Kidney (tissue), 14 donors: ENCODE measurements around the gene NKD2. TPM values are rescaled to one million over a fixed set of nuclear protein-coding genes. Genes with fewer than 3 reads are reported as not detected.

Experiments used
- DNase-seq, 5 donors: peaks; one replicate each; pipeline ENCODE4 v3.0.0-alpha.2; 2013 to 2020
- FAIRE-seq: peaks from 2 replicates; lab custom pipeline; 2012; peaks lifted over from hg19 to GRCh38; lab: Jason Lieb, UNC
- H3K27ac ChIP-seq, 2 donors: one replicate each; pipeline ENCODE4 v1.7.0; 2013; ENCODE audit warnings: low read depth in 2 of 2, low read length in 2 of 2, inconsistent platforms in 1 of 2
- H3K27me3 ChIP-seq: one replicate; pipeline ENCODE4 v1.7.1; 2013; ENCODE audit warnings: low read length, inconsistent platforms; ENCODE audit not compliant: control insufficient read depth, insufficient read depth
- H3K36me3 ChIP-seq, 3 donors: one replicate each; pipeline versions ENCODE4 v1.7.0 to v1.7.1; 2013; ENCODE audit warnings: low read length in 3 of 3, control low read depth in 1 of 3, inconsistent platforms in 1 of 3; ENCODE audit not compliant: insufficient read depth in 3 of 3, control insufficient read depth in 2 of 3
- H3K4me1 ChIP-seq, 3 donors: one replicate each; pipeline versions ENCODE4 v1.7.0 to v1.7.1; 2013; ENCODE audit warnings: low read length in 3 of 3, inconsistent platforms in 1 of 3, low read depth in 1 of 3; ENCODE audit not compliant: control insufficient read depth in 2 of 3, insufficient read depth in 2 of 3
- H3K4me3 ChIP-seq, 3 donors: one replicate each; pipeline versions ENCODE4 v1.7.0 to v1.8.1; 2013; ENCODE audit warnings: low read length in 3 of 3, control low read depth in 1 of 3, inconsistent platforms in 1 of 3
- H3K9ac ChIP-seq, 3 donors: one replicate each; pipeline versions ENCODE4 v1.7.0 to v1.7.1; 2013; ENCODE audit warnings: low read length in 3 of 3, control low read depth in 1 of 3, inconsistent platforms in 1 of 3
- H3K9me3 ChIP-seq, 3 donors: one replicate each; pipeline versions ENCODE4 v1.7.0 to v1.7.1; 2013; ENCODE audit warnings: low read length in 3 of 3, control low read depth in 1 of 3, inconsistent platforms in 1 of 3; ENCODE audit not compliant: control insufficient read depth in 2 of 3, insufficient read depth in 1 of 3
- intact Hi-C: fragments of 100-400 bp; cut with DNase I; formaldehyde crosslinking; loops from one replicate; pipeline ENCODE4 v1.11.1; 2022
- polyA plus RNA-seq: library from polyadenylated mRNA; stranded (reverse); fragments of 350-450 nt; fragmentation: Illumina TruSeq; extraction: RNeasy Lipid Tissue Mini Kit (QIAGEN cat#74804); gene quantifications from one replicate; pipeline ENCODE4 v1.2.3, GENCODE V29; 2014; ENCODE audit warnings: low read depth, low replicate concordance; ENCODE audit not compliant: insufficient read depth
- total RNA-seq: library from RNA; stranded (reverse); fragmentation: NEBNext Ultra II Directional; extraction: Animal tissue kit (Norgen Biotek cat#: 25700); gene quantifications from one replicate; pipeline ENCODE4 v1.2.1, GENCODE V29; 2021
- TF ChIP-seq, protein P1 (sequence below): IDR thresholded peaks from 3 replicates; pipeline ENCODE4 v1.5.1; 2012; ENCODE audit warnings: mild to moderate bottlenecking, moderate library complexity, borderline replicate concordance; ENCODE audit not compliant: insufficient read depth; ENCODE audit errors: extremely low read depth
- donor health status: control.
- donor health status: control.
- donor health status: control.
- donor health status: control.
- donor health status: control.
- donor health status: DM: yes; HTN: yes; CAD: no.
- donor health status: Normal renal cell carcinoma (clear cell type).

Gene NKD2
- total and polyA plus RNA-seq, 2 donors from 2014 or later: 7.9 to 14.1 TPM

DNA sequence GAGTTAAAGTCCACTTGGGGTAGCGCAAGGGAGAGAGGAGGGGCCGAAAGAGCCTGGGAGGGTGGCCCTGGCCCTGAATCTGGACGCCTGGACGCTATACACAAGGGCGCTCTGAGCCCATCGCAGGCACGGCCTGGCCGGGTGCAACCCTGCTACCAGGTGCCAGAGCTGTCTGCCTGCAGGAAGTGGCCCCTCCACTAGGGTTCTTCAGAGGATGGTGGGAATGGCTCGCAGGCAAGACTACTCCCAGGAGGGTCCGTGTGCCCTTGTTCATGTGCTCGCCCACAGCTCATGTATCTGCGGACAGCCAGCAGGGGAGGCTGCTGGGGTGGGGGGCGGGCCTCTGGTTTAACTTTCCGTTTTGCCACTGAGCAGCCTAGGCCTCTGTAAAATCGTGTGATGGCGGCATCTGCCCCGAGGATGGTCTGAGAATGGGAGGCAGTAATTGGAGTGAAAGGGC is 1.4 kb upstream of the NKD2 start:
- intact Hi-C loops: no loop called here
- no peaks in the 10 kb centered on the region for H3K9me3 ChIP-seq
- no peaks in the 10 kb centered on the region for H3K36me3 ChIP-seq
- FAIRE-seq (no peak), DNase-seq (peak in 1 of 5 donors; percentile 66)
- H3K27ac ChIP-seq: no peak overlapping the region
- TF ChIP-seq, protein P1, sequence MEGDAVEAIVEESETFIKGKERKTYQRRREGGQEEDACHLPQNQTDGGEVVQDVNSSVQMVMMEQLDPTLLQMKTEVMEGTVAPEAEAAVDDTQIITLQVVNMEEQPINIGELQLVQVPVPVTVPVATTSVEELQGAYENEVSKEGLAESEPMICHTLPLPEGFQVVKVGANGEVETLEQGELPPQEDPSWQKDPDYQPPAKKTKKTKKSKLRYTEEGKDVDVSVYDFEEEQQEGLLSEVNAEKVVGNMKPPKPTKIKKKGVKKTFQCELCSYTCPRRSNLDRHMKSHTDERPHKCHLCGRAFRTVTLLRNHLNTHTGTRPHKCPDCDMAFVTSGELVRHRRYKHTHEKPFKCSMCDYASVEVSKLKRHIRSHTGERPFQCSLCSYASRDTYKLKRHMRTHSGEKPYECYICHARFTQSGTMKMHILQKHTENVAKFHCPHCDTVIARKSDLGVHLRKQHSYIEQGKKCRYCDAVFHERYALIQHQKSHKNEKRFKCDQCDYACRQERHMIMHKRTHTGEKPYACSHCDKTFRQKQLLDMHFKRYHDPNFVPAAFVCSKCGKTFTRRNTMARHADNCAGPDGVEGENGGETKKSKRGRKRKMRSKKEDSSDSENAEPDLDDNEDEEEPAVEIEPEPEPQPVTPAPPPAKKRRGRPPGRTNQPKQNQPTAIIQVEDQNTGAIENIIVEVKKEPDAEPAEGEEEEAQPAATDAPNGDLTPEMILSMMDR: no peak
- H3K27me3 ChIP-seq: no peaks in the 10 kb centered on the region
- H3K4me3 ChIP-seq: no peak overlapping the region
- no peak overlapping the region for H3K9ac ChIP-seq
- peaks cover 0 to 27% (median 2%) of the 10 kb centered on the region in 3 donors for H3K4me1 ChIP-seq

DNA sequence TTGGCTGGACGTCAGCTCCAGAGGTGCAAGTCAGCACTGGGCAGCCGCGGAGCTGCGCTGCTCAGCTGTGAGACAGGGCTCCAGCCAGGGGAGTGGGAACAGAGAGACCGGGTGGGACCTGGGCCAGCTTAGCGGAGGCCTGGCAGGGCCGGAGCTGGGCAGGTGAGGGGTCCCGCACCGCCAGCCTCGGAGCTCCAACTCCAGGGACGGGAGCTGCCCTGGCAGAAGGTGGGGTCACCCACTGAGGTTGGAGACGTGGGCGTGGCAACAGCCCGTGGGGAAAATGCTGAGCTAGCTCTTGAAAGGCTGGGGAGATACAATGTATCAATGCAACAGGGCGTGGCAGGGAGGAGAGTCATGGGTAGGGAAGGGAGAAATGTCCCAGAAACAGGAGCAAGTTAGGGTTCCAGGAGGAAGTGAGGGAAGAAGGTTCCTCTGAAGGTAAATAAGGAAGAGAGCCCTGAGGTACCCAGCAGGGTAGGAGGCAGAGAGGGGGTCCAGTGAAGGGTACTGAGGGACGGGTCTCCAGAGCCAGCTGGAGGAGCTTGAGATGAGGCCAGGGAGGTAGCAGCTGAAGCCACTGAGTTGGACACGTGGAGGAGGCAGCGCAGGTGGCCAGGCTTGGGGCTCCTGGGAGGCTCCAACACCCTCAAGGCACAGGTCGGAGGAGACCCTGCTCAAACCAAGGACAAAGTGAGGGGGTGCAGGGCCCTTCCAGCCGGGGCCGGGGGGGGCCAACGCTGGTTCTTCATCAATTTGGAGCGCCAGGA is 736 bp upstream of the NKD2 start:
- FAIRE-seq: no peak
- Histone ChIP-seq H3K36me3 (no peaks in the 10 kb centered on the region), H3K27ac (no peak overlapping the region), H3K4me3 (no peak overlapping the region), H3K4me1 (peaks cover 0 to 27% (median 2%) of the 10 kb centered on the region in 3 donors), H3K9me3 (no peaks in the 10 kb centered on the region), H3K9ac (no peak overlapping the region), H3K27me3 (no peaks in the 10 kb centered on the region)
- intact Hi-C loops: no loop called here
- TF ChIP-seq, protein P1: no peak
- peak in 2 of 5 donors; percentile 52 to 65 for DNase-seq

DNA sequence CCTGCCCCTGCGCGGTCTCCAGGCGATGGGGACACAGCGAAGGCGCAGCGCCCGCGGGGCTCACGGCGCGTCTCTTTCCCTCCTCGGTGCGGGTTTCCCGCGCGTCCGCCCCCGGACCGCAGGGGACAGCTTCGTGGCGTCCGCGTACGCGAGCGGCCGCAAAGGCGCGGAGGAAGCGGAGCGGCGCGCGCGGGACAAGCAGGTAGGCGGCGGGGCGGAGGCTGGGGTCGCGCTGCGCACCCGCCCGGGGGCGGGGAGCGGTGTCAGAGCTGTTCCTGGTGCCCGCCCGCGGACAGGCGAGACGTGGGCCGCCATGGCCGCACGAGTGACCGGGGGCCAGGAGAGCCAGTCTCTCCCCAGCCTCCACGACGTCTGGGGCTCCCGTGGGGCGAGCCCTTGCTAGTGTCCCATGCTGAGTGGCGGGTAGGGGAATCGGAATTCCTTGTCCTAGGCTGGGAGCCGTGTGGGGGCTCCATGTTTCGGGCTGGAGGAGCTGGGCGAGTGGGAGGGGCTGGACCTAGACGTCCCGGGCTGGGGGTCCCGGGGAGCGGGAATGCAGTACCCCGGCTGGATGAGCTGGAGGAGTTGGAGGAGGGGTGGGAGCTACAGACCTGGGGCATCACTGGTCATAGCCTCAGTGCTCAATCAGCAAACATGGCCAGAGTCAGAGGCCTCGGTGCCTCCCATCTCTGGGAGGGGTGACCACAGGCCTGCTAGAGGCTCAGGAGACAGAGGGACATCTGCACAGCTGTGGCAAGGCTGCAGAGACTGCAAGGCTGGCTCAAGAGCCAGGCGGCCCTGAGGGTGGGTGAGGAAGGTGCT is 968 bp downstream of the NKD2 start:
- H3K36me3 ChIP-seq: no peaks in the 10 kb centered on the region
- no peaks in the 10 kb centered on the region for H3K27me3 ChIP-seq
- H3K4me1 ChIP-seq: peaks cover 0 to 18% (median 2%) of the 10 kb centered on the region in 3 donors
- TF ChIP-seq, protein P1: no peak
- H3K9ac ChIP-seq: no peak overlapping the region
- H3K27ac ChIP-seq: no peak overlapping the region
- FAIRE-seq (no peak), DNase-seq (peak in 2 of 5 donors; percentile 57 to 77)
- intact Hi-C loops: no loop called here
- H3K4me3 ChIP-seq: peak overlapping the region in 2 of 3 donors; percentile 20 to 50
- no peaks in the 10 kb centered on the region for H3K9me3 ChIP-seq
